HL-60 (cell line): ENCODE measurements around the gene APBA2.
"Not testable (repeated sequence)": the region's sequence is repeated elsewhere in the genome, so short reads cannot be mapped to it uniquely, and the experiment has no call there.

Source experiments
- GABPA ChIP-seq: IDR thresholded peaks from 2 replicates; pipeline ENCODE4 v1.6.1; 2012; ENCODE audit warnings: low read depth
- POLR2AphosphoS5 ChIP-seq: IDR thresholded peaks from 2 replicates; pipeline ENCODE4 v1.6.1; 2012; ENCODE audit warnings: low read depth
- SPI1 ChIP-seq: IDR thresholded peaks from 2 replicates; pipeline ENCODE4 v1.6.1; 2012; ENCODE audit warnings: low read depth, mild to moderate bottlenecking, borderline replicate concordance
- TF ChIP-seq, protein P1 (sequence below): IDR thresholded peaks from 2 replicates; pipeline ENCODE4 v1.6.1; 2012; ENCODE audit warnings: low read depth; ENCODE audit not compliant: insufficient replicate concordance
- TF ChIP-seq, protein P2 (sequence below): IDR thresholded peaks from one replicate; pipeline ENCODE4 v1.5.1; 2011; ENCODE audit warnings: low read length, control low read depth, inconsistent platforms; ENCODE audit not compliant: insufficient read depth

DNA sequence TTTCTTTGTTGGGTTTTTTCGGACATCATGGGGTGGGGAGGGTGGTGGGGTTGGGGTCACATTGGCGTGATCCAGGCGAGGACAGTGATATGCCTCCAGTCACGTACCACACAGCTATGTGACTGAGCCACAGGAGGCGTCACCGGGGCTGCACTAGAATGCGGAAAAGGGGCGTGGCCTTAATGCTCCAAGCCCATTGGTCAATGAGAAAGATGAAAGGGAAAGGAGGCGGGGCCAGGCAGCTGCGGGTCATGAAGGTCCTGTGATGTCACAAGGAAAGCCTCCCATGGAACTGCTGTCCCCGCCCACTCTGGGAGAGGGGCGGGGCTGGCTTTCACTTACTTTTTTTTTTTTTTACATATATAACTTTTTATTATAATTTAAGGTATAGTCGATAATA lies 37.3 kb upstream of the APBA2 start, which contains the start of gene GOLGA6L7:
- TF ChIP-seq, protein P1, sequence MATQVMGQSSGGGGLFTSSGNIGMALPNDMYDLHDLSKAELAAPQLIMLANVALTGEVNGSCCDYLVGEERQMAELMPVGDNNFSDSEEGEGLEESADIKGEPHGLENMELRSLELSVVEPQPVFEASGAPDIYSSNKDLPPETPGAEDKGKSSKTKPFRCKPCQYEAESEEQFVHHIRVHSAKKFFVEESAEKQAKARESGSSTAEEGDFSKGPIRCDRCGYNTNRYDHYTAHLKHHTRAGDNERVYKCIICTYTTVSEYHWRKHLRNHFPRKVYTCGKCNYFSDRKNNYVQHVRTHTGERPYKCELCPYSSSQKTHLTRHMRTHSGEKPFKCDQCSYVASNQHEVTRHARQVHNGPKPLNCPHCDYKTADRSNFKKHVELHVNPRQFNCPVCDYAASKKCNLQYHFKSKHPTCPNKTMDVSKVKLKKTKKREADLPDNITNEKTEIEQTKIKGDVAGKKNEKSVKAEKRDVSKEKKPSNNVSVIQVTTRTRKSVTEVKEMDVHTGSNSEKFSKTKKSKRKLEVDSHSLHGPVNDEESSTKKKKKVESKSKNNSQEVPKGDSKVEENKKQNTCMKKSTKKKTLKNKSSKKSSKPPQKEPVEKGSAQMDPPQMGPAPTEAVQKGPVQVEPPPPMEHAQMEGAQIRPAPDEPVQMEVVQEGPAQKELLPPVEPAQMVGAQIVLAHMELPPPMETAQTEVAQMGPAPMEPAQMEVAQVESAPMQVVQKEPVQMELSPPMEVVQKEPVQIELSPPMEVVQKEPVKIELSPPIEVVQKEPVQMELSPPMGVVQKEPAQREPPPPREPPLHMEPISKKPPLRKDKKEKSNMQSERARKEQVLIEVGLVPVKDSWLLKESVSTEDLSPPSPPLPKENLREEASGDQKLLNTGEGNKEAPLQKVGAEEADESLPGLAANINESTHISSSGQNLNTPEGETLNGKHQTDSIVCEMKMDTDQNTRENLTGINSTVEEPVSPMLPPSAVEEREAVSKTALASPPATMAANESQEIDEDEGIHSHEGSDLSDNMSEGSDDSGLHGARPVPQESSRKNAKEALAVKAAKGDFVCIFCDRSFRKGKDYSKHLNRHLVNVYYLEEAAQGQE, result not testable (repeated sequence)
- TF ChIP-seq, protein P2, sequence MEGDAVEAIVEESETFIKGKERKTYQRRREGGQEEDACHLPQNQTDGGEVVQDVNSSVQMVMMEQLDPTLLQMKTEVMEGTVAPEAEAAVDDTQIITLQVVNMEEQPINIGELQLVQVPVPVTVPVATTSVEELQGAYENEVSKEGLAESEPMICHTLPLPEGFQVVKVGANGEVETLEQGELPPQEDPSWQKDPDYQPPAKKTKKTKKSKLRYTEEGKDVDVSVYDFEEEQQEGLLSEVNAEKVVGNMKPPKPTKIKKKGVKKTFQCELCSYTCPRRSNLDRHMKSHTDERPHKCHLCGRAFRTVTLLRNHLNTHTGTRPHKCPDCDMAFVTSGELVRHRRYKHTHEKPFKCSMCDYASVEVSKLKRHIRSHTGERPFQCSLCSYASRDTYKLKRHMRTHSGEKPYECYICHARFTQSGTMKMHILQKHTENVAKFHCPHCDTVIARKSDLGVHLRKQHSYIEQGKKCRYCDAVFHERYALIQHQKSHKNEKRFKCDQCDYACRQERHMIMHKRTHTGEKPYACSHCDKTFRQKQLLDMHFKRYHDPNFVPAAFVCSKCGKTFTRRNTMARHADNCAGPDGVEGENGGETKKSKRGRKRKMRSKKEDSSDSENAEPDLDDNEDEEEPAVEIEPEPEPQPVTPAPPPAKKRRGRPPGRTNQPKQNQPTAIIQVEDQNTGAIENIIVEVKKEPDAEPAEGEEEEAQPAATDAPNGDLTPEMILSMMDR, result not testable (repeated sequence)
- TF ChIP-seq GABPA, POLR2AphosphoS5, SPI1: not testable (repeated sequence)
